GM21576 (cell line): Measurements from ENCODE around the gene ZNF581.

Source experiments
- ATAC-seq: cut with Tn5 transposase; IDR thresholded peaks from one replicate; pipeline ENCODE4 v1.9.1; 2021; ENCODE audit warnings: mild to moderate bottlenecking, moderate library complexity; ENCODE audit not compliant: unreplicated experiment

Gene ZNF581

DNA sequence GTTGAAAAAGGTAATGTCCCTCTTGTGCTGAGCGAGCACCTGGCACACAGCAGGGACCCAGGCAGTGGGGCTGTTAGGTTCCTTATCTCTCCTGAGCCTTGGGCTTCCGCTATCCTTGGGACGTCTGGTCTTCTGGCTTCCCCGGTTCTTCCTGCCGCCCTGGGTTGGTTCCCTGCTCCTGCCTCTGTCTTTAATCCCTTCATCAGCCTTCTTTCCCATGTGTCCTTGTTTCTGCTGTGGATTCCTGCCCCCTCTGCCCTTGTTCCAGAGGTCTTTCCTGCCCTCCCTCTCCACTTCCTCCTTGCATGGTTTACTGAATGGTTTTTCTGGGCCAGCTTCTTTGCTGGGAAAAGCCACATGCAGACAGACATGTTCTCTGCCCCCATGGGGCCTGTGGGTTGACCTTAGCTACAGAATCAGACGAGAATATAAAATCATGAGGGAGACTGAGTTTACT, 34.2 kb downstream of the ZNF581 start:
- no peak for ATAC-seq

DNA sequence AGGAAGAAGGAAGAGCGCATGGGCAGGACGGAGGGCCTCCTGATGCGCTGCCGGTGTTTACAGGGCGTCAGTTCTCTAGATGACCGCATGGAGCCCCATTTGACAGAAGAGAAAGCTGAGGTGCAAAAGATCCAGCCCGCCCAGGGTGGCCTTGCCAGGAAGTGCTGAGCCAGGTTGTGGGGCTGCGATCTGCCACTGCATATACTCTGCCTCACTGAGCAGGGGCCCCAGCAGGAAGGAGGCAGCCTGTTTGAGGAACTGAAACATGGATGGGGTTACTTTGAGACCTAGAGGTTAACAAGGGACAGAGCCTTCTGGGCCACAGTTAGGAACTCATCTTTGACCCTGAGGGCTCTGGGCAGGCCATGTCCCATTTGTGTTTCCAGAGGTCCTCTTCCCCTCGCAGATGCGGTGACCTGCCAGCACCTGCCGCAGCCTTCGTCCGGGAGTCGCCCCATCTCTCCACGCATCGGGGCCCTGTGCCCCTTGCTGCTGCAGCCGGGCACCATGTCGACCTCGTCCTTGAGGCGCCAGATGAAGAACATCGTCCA, 34.7 kb downstream of the ZNF581 start:
- peak; percentile 62 for ATAC-seq

DNA sequence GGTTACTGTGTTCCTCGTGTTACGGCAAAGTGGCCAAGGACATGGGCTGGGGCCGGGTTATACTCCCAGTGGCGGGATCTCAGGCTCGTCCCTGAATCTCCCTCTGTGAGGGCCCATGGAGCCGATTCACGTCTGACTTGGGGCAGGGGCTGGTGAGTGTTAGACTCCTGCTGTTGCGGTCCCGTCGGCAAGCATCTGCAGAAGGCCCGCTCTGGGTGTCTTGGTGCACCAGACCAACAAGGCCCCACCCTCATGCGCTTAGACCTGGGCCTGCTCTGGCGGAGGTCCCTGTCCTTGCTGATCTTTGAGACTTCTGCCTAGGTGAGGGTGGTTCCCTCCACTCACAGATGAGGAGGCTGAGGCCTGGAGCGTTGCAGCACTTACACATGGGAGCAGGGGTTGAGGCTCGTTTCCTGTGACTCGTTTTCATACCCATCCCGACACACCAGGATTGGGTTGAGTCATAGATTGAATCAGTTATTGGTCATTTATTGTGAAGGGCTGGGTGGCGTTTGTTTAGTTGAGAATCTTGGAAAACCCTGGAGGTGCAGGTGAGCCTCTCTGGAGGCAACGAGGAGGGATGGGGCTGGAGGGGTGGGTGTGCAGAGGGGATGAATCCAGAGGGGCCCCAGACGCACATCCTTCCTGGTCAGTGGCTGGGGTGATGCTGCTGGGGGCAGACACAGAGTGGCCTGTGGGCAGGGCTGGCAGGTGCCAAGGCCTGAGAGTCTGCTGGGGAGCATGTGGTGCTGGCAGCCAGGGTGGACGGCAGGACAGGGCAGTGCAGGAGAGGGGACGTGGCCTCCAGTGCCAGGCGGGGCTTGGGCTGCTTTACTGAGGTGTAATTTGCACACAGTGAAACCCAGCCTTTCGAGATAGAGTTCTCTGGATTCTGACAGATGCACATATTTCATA, 36.2 kb downstream of the ZNF581 start:
- ATAC-seq, result no peak

DNA sequence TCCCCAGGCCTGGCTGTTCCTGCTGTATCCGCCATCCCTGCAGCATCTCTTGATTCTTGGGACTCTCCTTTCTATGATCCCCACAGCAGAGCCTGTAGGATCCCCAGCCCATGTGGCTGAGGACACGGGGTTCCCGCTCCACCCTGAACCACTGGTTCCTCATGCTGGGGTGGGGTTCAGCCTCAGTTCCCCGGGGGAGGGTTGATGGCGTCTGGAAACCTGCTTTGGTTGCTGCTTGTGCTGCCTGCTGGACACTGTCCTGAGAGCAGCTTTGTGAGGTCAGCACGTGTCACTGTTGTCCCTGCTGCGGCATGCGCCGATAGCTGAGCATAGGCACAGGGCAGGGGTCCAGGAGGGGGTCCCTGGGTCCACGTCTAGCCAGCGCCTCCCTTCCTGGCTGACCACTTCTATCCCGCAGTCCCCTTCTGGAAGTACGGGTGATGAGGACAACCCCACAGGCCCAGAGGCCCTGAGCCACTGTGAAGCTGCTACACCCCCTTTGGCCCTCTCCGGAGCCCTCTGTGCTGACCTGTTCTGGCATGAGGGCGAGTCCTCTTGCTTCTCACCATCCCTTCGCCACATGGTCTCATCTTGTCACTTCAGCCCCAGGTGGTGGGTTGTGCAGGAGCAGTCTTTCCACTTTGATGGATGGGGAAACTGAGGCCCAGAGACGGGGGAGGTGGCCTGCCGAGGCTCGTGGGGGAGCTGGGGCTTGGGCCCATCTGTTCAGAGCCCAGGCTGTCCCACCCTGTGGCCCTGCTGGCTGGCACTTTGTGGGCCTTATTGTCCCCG, 37.1 kb downstream of the ZNF581 start:
- no peak for ATAC-seq

DNA sequence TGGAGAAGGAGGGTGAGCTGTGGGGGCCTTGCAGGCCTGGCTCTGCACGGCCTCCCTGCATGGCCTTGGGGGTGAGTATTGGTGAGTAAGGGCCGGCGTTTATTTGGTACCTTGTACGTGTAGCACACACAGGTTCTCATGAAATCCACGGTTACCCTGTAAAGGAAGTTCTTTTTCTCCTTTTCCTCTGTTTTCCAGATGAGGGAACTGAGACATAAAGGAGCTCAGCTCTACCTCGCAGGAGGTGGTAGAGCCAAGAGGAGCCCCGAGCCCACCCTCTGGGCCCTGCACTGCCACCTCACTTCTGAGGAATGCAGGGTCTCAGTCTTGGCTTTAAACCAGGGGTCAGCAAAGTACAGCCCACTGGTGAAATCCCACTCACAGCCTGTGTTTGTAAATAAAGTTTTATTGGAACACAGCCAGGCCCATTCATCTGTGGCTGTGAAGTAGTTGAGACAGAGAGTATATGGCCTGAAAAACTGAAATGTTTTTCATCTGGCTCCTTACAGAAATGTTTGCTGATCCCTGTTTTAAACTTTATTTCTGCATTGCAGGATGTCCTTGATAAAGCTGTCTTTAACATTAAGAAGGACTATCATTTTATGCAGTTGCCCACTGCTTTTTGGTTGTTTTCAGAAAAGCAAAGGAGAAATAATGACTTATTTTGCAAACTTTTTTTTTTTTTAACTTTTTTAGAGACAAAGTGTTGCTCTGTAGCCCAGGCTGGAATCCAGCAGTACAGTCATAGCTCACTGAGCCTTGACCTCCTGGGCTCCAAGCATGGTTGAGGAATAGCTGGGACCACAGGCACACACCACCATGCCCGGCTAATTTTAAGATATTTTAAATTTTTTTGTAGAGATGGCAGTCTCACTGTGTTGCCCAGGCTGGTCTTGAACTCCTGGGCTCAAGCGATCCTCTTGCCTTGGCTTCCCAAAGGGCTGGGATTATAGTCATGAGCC, 38.0 kb downstream of the ZNF581 start:
- ATAC-seq, result no peak

DNA sequence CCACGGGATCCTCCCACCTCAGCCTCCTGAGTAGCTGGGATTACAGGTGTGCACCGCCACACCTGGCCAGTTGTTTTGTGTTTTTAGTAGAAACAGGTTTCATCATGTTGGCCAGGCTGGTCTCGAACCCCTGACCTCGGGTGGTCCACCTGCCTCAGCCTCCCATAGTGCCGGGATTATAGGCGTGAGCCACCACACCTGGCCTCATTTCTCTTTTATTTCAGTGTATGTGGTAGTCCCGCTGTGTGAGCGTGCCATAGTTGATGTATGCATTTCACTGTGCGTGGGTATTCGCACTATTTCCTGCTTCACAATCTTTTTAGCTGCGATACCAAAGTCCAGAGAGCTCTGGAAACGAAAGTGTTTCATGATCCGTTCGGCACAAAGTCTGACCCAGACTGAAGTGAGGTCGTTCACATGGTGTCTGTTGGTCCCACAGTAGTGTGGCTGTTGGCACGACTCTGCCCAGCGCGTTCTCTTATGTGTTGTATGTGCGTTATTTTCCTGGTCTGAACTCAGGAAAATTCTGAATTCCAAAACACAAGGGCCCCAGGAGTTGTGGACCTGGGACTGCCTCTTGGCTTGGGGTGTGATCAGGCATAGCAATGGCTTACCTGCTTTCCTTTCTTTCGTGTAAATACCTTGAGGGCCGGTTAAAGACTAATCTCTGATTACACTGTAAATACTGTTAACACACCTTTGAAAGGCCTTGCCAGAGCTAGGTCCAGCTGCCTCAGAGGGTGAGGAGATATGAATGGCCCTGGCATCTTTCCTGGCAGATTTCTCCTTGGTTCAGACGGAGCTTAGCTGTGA, 40.2 kb downstream of the ZNF581 start:
- no peak for ATAC-seq

DNA sequence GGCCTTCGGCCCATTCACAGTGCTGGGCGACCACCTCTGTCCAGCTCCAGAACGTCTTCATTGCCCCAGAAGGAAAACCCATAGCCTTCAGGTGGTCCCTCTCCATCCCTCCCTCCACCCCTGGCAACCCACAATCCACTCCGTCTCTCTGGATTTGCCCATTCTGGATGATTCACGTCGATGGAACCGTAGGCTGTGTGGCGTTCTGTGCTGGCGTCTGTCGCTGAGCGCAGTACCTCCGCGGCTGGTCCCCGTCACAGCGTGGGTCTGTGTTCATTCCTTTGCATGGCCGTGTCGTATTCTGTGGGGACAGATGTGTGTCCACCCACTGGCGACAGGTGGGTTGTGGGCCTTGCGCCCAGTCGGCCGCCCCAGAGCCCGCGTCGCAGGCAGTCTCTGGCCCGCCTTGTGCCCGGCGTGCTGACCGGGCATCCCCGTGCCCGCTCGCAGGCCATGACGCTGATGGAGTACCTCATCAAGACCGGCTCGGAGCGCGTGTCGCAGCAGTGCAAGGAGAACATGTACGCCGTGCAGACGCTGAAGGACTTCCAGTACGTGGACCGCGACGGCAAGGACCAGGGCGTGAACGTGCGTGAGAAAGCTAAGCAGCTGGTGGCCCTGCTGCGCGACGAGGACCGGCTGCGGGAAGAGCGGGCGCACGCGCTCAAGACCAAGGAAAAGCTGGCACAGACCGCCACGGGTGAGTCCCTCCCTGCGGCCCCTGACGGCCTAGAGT, 41.7 kb downstream of the ZNF581 start:
- ATAC-seq, result no peak

DNA sequence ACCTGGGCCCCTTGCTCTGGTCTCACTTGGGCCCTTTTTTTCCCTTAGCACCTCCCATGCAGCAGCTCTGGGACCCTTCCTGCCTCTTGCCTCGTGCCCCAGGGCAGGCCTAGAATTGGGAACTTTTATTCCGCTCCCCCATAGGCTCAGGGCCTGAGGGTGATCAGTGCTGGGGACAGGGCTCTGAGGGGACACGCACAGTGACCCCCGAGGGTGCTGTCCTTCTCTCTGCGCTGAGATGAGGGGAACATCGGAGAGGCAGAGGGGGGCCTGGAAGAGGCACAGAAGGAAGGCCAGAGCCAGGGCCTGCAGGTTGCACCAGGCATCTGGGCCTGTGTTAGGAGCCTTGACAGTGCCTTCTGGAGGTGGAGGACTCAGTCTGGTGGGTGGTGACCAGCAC, 42.3 kb downstream of the ZNF581 start:
- no peak for ATAC-seq

DNA sequence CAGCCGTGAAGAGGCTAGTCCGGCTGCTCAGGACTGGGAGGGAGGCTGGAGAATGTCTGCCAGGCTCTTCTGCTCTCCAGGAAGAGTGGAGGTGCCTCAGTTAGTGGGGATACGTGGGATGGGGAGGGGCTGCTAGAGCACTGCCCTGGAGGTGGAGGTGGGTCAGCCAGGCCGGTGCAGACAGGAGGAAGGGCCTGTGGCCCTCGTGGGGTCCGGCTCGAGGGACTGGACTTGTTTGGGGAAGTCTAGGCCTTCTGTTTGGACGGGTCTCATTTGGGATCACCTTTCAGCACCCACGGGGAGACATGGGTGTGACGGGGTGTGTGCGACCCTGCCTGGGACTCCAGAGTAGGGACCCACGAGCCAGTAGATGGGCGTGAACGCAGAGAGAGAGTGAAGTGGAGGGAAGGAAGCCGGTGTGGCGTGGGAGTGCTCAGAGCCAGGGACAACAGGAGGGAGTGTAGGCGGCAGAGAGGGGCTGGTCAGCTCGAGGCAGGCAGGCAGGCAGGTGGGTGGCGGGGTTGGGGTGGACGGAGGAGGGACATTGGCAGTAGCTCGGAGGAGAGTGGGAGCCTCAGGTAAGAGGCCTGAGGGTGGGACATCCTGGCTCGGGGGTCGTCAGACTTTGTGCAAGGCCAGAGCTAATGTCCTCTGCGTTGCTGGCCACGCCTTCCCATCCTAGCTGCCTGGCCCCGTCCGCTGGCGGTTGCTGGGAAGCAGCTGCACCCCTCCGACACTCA, 43.0 kb downstream of the ZNF581 start:
- ATAC-seq, result no peak

DNA sequence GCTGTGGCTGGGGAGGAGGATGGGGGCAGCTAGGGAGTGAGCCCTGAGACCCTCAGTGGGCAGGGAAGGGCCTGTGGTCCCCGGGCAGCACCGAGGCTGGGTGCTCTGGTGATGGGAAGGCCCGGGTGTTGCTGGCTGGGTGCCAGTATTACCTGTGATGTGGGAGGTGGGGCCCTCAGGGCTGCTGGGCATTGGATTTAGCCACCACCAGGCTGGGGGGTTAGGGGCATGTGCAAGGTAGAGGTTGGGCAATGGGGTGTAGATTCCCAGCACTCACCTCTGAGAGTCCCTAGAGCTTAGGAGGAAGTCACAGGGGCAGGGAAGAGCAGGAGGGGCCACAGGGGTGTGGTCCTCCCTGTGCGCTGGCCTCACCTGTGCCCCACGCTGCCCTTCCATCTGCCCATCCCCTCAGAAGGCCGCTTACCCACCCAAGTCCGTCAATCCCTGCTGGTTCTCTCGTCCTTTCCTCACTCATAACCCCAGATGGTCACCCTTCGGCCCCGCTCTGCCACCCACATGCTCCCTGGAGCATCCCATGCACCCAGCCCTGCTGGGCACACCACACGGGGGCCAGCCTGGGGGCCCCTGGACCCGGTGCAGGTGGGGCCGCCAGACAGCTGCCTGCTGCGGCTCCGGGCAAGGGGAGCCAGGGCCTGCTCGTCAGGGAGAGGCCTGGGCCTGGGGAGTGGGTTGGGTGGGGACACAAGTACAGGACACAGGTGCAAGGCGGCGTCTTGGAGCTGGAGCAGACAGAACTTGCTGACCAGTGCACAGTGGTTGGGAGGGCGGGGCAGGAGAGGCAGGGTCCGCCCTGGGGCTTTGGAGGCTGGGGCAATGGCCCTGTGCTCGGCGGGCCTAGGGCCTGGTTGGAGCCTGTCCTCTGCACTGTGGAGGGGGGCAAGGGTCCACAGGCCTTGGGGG, 44.1 kb downstream of the ZNF581 start:
- no peak for ATAC-seq

DNA sequence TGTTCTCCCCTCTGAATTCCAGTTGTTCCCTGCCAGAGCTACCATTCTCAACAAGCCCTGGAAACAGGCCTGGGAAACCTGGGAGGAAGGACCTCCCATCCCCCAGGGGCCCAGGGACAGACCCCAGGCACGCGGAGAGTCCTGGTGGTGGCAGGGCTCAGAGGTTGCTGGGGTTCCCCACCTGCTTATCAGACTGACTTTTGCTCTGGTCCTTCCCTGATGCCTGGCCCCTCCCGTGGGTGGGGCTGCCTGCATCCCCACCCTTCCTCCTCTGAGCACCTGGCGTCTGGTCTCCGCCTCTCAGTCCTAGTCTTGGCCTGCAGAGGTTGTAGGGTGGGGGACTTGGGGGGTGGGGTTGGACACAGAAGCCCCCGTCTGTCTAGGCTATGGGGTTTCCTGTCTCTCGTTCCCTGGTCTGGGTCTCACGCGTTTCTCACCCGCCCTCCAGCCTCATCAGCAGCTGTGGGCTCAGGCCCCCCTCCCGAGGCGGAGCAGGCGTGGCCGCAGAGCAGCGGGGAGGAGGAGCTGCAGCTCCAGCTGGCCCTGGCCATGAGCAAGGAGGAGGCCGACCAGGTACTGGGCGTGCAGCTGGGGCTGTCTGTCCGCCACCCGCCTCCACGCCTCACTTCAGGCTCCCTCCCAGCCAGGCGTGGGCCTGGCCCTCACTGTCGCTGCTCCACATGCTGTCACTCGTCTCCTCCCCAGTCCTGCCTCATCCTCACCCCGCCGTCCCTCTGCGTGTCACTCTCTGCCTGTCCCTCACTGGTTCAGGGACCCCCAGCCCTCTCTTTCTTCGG, 45.2 kb downstream of the ZNF581 start:
- no peak for ATAC-seq

DNA sequence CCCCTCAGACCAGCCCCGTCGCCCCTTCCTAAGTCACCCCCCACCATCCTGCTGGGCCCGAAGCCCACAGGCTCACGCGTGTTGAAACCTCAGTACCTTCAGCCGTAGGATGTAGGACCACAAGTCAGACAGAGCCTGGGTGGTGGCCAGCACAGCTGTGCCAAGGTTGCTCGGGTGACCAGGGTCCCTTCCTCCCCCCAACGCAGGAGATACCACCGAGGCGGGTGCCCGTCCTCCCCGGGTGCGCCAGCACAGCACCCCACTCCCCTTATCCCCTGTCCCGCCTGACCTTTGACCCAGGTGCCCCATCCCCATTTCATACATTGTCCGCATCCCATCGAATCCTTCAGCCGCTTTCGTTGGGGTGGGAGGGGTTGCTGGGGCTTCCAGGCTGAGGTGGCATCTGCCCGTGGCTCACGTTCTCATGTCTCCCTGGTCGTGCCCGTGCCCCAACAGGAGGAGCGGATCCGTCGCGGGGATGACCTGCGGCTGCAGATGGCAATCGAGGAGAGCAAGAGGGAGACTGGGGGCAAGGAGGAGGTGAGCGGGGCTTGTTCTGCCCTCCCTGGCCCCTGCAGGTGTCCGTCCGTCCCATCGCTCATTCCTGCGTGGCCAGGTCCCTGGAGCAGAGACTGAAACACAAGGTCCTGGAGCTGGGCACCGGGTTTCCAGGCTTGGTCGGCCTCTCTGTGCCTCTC, 46.1 kb downstream of the ZNF581 start:
- no peak for ATAC-seq

DNA sequence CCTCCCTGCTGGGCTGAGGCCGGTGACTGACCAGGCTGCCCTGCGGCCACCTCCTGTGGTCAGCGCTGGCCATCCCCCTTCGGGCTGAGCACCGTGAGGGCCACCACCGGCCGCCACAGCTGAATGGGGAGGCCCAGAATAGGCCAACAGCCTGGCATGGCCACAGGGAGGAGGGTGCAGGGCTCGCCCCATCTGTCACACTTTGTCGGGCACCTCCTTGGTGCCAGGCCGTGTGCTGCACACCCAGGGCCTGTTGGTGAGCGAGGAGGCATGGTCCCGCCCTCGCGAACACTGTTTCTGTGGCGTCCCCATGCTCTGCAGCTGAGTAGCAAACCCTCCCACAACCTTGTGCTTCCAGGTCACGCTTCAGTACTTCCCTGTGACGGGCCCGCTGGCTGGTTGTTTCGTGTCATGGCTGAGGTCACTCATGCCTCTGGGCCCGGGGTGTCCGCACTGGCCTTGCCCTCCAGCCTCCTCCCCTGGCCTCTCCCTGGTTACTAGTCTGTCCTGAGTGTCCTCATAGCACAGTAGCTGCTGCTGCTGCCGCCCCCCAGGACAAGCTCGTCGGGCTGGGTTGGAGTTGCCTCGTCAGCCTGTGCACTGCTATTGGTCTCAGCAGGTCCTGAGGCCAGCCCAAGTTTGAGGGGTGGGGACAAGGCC, 46.8 kb downstream of the ZNF581 start:
- ATAC-seq, result no peak

DNA sequence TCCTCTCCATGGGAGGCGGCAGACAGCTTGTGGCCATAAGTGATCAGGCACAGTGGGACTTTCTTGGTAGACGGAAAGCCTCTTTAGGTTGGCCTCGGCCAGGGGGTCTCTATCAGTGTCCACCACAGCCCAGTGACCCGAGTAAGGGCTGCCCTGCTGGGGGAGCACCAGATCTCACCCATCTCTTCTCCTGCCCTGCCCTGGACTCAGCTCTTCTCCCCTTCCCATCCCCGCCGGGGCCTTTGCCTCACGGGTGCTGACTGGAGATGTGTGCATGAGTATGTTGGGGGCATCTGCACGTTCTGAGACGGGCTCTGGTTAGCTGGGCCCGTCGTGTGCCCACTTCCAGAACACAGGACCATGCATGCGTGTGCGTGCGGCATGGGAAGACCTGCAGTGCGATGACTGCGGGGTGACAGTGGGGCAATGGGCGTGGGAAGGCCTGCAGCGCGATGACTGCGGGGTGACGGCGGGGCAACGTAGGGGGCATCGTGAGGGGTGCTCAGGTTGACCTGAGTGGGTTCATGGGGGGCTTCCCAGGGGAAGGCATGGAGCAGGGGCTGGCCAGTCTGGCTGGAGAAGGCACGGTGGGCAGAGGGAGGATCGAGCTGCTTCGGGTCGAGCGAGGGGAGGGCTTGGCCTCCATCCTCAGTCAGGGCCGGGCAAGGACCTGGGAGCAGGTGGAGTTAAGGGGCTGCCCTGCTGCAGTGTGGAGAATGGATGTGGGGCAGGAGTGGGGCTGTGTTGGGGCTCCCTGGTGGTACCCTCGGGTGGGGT, 47.5 kb downstream of the ZNF581 start:
- ATAC-seq, result no peak
